Liver (tissue), 9 donors: ENCODE results near the gene RAD51B. TPM values are rescaled to one million over a fixed set of nuclear protein-coding genes. Genes with fewer than 3 reads are reported as not detected.
A peak's percentile ranks its signal among the peaks of the same experiment; 100 is the strongest.

Source experiments
- DNase-seq: peaks from one replicate; pipeline ENCODE4 v3.0.0-alpha.2; 2017; ENCODE audit warnings: low spot score
- H3K27ac ChIP-seq, 2 donors: one replicate each; pipeline ENCODE4 v1.7.0; 2013; ENCODE audit warnings: inconsistent platforms in 2 of 2, low read length in 2 of 2, control low read depth in 1 of 2, low read depth in 1 of 2, mild to moderate bottlenecking in 1 of 2
- H3K27me3 ChIP-seq, 4 donors: one replicate each; pipeline versions ENCODE4 v1.6.1 to v1.7.0; 2013; ENCODE audit warnings: low read length in 3 of 4, inconsistent platforms in 1 of 4, mild to moderate bottlenecking in 1 of 4, moderate library complexity in 1 of 4; ENCODE audit not compliant: control insufficient read depth in 4 of 4, insufficient read depth in 4 of 4
- H3K36me3 ChIP-seq, 4 donors: one replicate each; pipeline versions ENCODE4 v1.6.1 to v1.7.0; 2013; ENCODE audit warnings: low read length in 3 of 4, mild to moderate bottlenecking in 3 of 4, low read depth in 1 of 4, moderate library complexity in 1 of 4; ENCODE audit not compliant: control insufficient read depth in 4 of 4, insufficient read depth in 3 of 4
- H3K4me1 ChIP-seq, 4 donors: one replicate each; pipeline versions ENCODE4 v1.6.1 to v1.7.0; 2013; ENCODE audit warnings: low read length in 3 of 4, mild to moderate bottlenecking in 3 of 4, moderate library complexity in 1 of 4; ENCODE audit not compliant: control insufficient read depth in 4 of 4, insufficient read depth in 4 of 4
- H3K4me3 ChIP-seq, 3 donors: one replicate each; pipeline versions ENCODE4 v1.6.1 to v1.7.0; 2013; ENCODE audit warnings: low read length in 3 of 3, control low read depth in 1 of 3, low read depth in 1 of 3, mild to moderate bottlenecking in 1 of 3
- H3K9ac ChIP-seq, 2 donors: one replicate each; pipeline ENCODE4 v1.7.0; 2013; ENCODE audit warnings: low read length in 2 of 2, mild to moderate bottlenecking in 2 of 2, moderate library complexity in 2 of 2, control low read depth in 1 of 2, low read depth in 1 of 2
- H3K9me3 ChIP-seq, 4 donors: one replicate each; pipeline versions ENCODE4 v1.6.1 to v1.7.0; 2013; ENCODE audit warnings: low read length in 3 of 4; ENCODE audit not compliant: control insufficient read depth in 4 of 4
- EGR1 ChIP-seq, 2 donors: IDR thresholded peaks; 2 replicates each; pipeline ENCODE4 v1.6.1; 2016 to 2018; ENCODE audit warnings: antibody characterized with exemption in 2 of 2, low read depth in 2 of 2
- FOXA1 ChIP-seq: IDR thresholded peaks from 2 replicates; pipeline ENCODE4 v1.6.1; 2016; ENCODE audit warnings: antibody characterized with exemption
- FOXA2 ChIP-seq: IDR thresholded peaks from 2 replicates; pipeline ENCODE4 v1.6.1; 2016; ENCODE audit warnings: antibody characterized with exemption
- GABPA ChIP-seq, 2 donors: IDR thresholded peaks in 1 of 2; conservative IDR thresholded peaks in 1 of 2; 2 replicates each; pipeline ENCODE4 v1.6.1; 2016; ENCODE audit warnings: antibody characterized with exemption in 2 of 2, mild to moderate bottlenecking in 1 of 2, moderate library complexity in 1 of 2
- HNF4A ChIP-seq, 2 donors: conservative IDR thresholded peaks; 2 replicates each; pipeline ENCODE4 v1.6.1; 2016; ENCODE audit warnings: antibody characterized with exemption in 2 of 2, mild to moderate bottlenecking in 2 of 2
- HNF4G ChIP-seq: IDR thresholded peaks from 2 replicates; pipeline ENCODE4 v1.6.1; 2016; ENCODE audit warnings: antibody characterized with exemption
- JUND ChIP-seq, 2 donors: IDR thresholded peaks; 2 replicates each; pipeline ENCODE4 v1.6.1; 2016; ENCODE audit warnings: antibody characterized with exemption in 2 of 2
- NR2F2 ChIP-seq: IDR thresholded peaks from 2 replicates; pipeline ENCODE4 v1.6.1; 2016; ENCODE audit warnings: antibody characterized with exemption
- RAD21 ChIP-seq, 2 donors: IDR thresholded peaks; 2 replicates each; pipeline ENCODE4 v1.6.1; 2016; ENCODE audit warnings: antibody characterized with exemption in 2 of 2, mild to moderate bottlenecking in 2 of 2
- RXRA ChIP-seq, 2 donors: IDR thresholded peaks; 2 replicates each; pipeline ENCODE4 v1.6.1; 2017 to 2018; ENCODE audit warnings: antibody characterized with exemption in 2 of 2, mild to moderate bottlenecking in 1 of 2
- SP1 ChIP-seq: IDR thresholded peaks from 2 replicates; pipeline ENCODE4 v1.6.1; 2018; ENCODE audit warnings: antibody characterized with exemption, mild to moderate bottlenecking
- TAF1 ChIP-seq: conservative IDR thresholded peaks from 2 replicates; pipeline ENCODE4 v1.6.1; 2016; ENCODE audit warnings: antibody characterized with exemption, mild to moderate bottlenecking
- YY1 ChIP-seq: IDR thresholded peaks from 2 replicates; pipeline ENCODE4 v1.6.1; 2016; ENCODE audit warnings: antibody characterized with exemption, mild to moderate bottlenecking
- WGBS: extraction: QIAGEN DNeasy Blood & Tissue Kit; methylation state at CpG from one replicate; pipeline ENCODE4 v1.1.7; 2013; 5-methylcytosine and 5-hydroxymethylcytosine counted together
- polyA plus RNA-seq, 2 donors: library from polyadenylated mRNA; stranded (reverse) in 1 of 2; unstranded in 1 of 2; fragments of 200-250 nt in 1 of 2; fragments of >200 nt in 1 of 2; fragmentation: Nextera tagmentation in 1 of 2; extraction: Ambion mirVana in 1 of 2; gene quantifications; one replicate each; pipeline versions ENCODE4 v1.2.1 to v1.2.3, GENCODE V29; 2013 to 2015
- total RNA-seq, 2 donors: library from RNA; depleted of rRNA; stranded (reverse); fragments of >200 nt; gene quantifications; one replicate each; pipeline ENCODE4 v1.2.3, GENCODE V29; 2014
- TF ChIP-seq, protein P1 (sequence below): IDR thresholded peaks from 2 replicates; pipeline ENCODE4 v1.6.1; 2016; ENCODE audit warnings: antibody characterized with exemption
- TF ChIP-seq, protein P2 (sequence below): IDR thresholded peaks from 2 replicates; pipeline ENCODE4 v1.6.1; 2016; ENCODE audit warnings: antibody characterized with exemption
- TF ChIP-seq, protein P3 (sequence below): IDR thresholded peaks from 2 replicates; pipeline ENCODE4 v1.6.1; 2016; ENCODE audit warnings: antibody characterized with exemption
- TF ChIP-seq, protein P4 (sequence below): fragments of 150-350 bp; IDR thresholded peaks from 2 replicates; pipeline ENCODE4 v1.5.1; 2017; ENCODE audit warnings: improper control_type of control experiment, low read depth, low read length; ENCODE audit not compliant: missing input control
- TF ChIP-seq, protein P5 (sequence below): IDR thresholded peaks from 2 replicates; pipeline ENCODE4 v1.6.1; 2016; ENCODE audit warnings: antibody characterized with exemption, mild to moderate bottlenecking
- donor health status: healthy.
- donor health status: healthy.
- donor health status: healthy.
- donor health status: healthy.
- donor health status: healthy.

The RAD51B gene
- total and polyA plus RNA-seq, 4 donors: 0.81 to 12.9 (median 2.4) TPM

DNA sequence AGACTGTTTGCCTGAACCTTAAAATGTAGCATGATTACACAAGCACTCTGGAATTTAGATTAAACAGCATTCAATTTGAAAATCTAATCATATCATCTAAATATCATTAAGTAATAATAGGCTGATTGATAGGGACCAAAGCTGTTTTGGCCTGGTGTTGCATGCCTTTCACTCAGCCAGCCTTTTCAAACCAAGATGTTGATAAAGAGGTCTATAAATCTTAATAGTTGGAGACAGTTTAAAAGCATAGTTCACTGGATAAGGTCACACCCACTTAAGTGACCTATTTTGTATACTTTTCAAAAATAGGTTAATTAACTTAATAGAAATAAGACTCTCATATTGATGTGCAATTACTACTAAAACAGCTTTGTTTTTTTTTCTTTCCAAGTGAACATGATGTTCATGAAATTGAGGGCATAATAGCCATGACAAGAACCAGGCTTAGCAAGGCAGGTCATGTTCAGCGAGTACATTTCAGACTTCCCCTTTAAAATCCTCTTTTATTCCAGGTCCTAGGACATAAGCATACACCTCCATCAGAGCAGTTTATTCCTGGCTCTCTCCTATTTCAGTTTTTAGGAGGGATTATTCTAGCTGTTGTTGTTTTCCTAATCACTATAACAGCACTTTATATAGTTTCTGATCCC is 349.0 kb downstream of the RAD51B start:
- no peak overlapping the region for H3K4me3 ChIP-seq
- H3K9me3 ChIP-seq: no peaks in the 10 kb centered on the region
- no peak overlapping the region for H3K9ac ChIP-seq
- H3K27ac ChIP-seq: no peak overlapping the region
- TF ChIP-seq, protein P1, sequence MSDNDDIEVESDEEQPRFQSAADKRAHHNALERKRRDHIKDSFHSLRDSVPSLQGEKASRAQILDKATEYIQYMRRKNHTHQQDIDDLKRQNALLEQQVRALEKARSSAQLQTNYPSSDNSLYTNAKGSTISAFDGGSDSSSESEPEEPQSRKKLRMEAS: no peak
- TF ChIP-seq HNF4G (no peak), YY1 (no peak), RXRA (IDR thresholded peaks at IDR 0.05) (no peak), EGR1 (IDR thresholded peaks at IDR 0.05; ENCODE audit: low read depth in 2 of 2) (no peak), FOXA1 (no peak), RAD21 (IDR thresholded peaks at IDR 0.05) (no peak), SP1 (no peak), NR2F2 (no peak), GABPA (IDR thresholded peaks at IDR 0.05 in 1 of 2, conservative IDR thresholded peaks at IDR 0.05 in 1 of 2) (no peak), FOXA2 (no peak), HNF4A (conservative IDR thresholded peaks at IDR 0.05) (no peak), TAF1 (no peak)
- TF ChIP-seq, protein P2, sequence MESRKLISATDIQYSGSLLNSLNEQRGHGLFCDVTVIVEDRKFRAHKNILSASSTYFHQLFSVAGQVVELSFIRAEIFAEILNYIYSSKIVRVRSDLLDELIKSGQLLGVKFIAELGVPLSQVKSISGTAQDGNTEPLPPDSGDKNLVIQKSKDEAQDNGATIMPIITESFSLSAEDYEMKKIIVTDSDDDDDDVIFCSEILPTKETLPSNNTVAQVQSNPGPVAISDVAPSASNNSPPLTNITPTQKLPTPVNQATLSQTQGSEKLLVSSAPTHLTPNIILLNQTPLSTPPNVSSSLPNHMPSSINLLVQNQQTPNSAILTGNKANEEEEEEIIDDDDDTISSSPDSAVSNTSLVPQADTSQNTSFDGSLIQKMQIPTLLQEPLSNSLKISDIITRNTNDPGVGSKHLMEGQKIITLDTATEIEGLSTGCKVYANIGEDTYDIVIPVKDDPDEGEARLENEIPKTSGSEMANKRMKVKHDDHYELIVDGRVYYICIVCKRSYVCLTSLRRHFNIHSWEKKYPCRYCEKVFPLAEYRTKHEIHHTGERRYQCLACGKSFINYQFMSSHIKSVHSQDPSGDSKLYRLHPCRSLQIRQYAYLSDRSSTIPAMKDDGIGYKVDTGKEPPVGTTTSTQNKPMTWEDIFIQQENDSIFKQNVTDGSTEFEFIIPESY: no peak
- TF ChIP-seq, protein P3, sequence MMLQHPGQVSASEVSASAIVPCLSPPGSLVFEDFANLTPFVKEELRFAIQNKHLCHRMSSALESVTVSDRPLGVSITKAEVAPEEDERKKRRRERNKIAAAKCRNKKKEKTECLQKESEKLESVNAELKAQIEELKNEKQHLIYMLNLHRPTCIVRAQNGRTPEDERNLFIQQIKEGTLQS: no peak
- TF ChIP-seq, protein P4, sequence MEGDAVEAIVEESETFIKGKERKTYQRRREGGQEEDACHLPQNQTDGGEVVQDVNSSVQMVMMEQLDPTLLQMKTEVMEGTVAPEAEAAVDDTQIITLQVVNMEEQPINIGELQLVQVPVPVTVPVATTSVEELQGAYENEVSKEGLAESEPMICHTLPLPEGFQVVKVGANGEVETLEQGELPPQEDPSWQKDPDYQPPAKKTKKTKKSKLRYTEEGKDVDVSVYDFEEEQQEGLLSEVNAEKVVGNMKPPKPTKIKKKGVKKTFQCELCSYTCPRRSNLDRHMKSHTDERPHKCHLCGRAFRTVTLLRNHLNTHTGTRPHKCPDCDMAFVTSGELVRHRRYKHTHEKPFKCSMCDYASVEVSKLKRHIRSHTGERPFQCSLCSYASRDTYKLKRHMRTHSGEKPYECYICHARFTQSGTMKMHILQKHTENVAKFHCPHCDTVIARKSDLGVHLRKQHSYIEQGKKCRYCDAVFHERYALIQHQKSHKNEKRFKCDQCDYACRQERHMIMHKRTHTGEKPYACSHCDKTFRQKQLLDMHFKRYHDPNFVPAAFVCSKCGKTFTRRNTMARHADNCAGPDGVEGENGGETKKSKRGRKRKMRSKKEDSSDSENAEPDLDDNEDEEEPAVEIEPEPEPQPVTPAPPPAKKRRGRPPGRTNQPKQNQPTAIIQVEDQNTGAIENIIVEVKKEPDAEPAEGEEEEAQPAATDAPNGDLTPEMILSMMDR: no peak
- H3K27me3 ChIP-seq: no peaks in the 10 kb centered on the region
- no peaks in the 10 kb centered on the region for H3K36me3 ChIP-seq
- 93% methylated on average over 1 of the region's 1 CpG for WGBS
- peaks cover 13 to 49% (median 29%) of the 10 kb centered on the region in 4 donors for H3K4me1 ChIP-seq
- DNase-seq: no peak

DNA sequence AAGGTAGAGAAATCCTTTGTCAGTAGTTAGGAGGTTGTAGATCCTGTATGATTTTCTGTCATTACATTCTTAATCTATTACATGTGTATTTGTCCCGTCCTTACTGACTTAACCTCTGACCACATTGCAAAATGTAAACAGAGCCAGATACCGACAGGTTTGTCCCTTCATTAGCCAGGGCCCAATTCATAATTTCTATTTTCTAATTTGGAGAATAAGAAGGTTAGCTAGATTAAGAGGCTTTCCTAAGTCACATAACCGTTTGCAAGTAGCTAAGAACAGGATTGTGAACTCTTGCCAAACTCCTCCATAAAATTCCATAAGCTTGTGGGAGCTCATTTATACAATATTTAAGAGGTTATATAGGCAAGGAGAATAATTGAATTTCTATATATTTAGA is 352.6 kb downstream of the RAD51B start:
- no peaks in the 10 kb centered on the region for H3K9me3 ChIP-seq
- peak overlapping the region; percentile 28 to 32 for H3K9ac ChIP-seq
- no peak for DNase-seq
- H3K27ac ChIP-seq: peak overlapping the region; percentile 74 to 79
- WGBS: 32% methylated on average over 3 of the region's 3 CpGs
- H3K27me3 ChIP-seq: no peaks in the 10 kb centered on the region
- H3K4me1 ChIP-seq: peaks cover 8 to 45% (median 18%) of the 10 kb centered on the region in 4 donors
- H3K4me3 ChIP-seq: peak overlapping the region in 1 of 3 donors; percentile 22
- H3K36me3 ChIP-seq: no peaks in the 10 kb centered on the region
- TF ChIP-seq RXRA (IDR thresholded peaks at IDR 0.05) (peak; percentile 55 to 62), NR2F2 (peak; percentile 80), EGR1 (IDR thresholded peaks at IDR 0.05; ENCODE audit: low read depth in 2 of 2) (no peak), HNF4A (conservative IDR thresholded peaks at IDR 0.05) (peak; percentile 54 to 71), TAF1 (no peak), SP1 (peak; percentile 65), JUND (IDR thresholded peaks at IDR 0.05) (peak; percentile 34 to 50), HNF4G (peak; percentile 26), FOXA2 (peak; percentile 95), RAD21 (IDR thresholded peaks at IDR 0.05) (peak in 1 of 2 donors; percentile 38), GABPA (IDR thresholded peaks at IDR 0.05 in 1 of 2, conservative IDR thresholded peaks at IDR 0.05 in 1 of 2) (no peak), YY1 (no peak)
- TF ChIP-seq, protein P1: no peak
- TF ChIP-seq, protein P3: no peak
- TF ChIP-seq, protein P5, sequence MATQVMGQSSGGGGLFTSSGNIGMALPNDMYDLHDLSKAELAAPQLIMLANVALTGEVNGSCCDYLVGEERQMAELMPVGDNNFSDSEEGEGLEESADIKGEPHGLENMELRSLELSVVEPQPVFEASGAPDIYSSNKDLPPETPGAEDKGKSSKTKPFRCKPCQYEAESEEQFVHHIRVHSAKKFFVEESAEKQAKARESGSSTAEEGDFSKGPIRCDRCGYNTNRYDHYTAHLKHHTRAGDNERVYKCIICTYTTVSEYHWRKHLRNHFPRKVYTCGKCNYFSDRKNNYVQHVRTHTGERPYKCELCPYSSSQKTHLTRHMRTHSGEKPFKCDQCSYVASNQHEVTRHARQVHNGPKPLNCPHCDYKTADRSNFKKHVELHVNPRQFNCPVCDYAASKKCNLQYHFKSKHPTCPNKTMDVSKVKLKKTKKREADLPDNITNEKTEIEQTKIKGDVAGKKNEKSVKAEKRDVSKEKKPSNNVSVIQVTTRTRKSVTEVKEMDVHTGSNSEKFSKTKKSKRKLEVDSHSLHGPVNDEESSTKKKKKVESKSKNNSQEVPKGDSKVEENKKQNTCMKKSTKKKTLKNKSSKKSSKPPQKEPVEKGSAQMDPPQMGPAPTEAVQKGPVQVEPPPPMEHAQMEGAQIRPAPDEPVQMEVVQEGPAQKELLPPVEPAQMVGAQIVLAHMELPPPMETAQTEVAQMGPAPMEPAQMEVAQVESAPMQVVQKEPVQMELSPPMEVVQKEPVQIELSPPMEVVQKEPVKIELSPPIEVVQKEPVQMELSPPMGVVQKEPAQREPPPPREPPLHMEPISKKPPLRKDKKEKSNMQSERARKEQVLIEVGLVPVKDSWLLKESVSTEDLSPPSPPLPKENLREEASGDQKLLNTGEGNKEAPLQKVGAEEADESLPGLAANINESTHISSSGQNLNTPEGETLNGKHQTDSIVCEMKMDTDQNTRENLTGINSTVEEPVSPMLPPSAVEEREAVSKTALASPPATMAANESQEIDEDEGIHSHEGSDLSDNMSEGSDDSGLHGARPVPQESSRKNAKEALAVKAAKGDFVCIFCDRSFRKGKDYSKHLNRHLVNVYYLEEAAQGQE: no peak
- TF ChIP-seq, protein P2: no peak
